GM12872 (cell line): ENCODE measurements around the gene CTU1.

Experiments
- CTCF ChIP-seq: IDR thresholded peaks from 3 replicates; pipeline ENCODE4 v1.5.1; 2011; ENCODE audit warnings: low read depth, mild to moderate bottlenecking, low read length, moderate library complexity; ENCODE audit not compliant: insufficient read depth

The CTU1 gene

GRCh38 chr19:51116736-51117286 lies 8.6 kb upstream of the CTU1 start:
- TF ChIP-seq CTCF, result no peak

- no peak for TF ChIP-seq CTCF
These were observed 6.0 kb upstream of the CTU1 start for GRCh38 chr19:51114087-51114729.

- peak; percentile 41; the same call in 2 of the 3 replicates for TF ChIP-seq CTCF
These were observed 3.4 kb upstream of the CTU1 start for GRCh38 chr19:51111606-51112005.

GRCh38 chr19:51110666-51110971 lies 2.4 kb upstream of the CTU1 start:
- no peak for TF ChIP-seq CTCF

GRCh38 chr19:51108805-51109146 lies 567 bp upstream of the CTU1 start:
- no peak for TF ChIP-seq CTCF

- TF ChIP-seq CTCF, result peak; percentile 23; the same call in 1 of the 3 replicates
These were observed 673 bp downstream of the CTU1 start for GRCh38 chr19:51107406-51108065.

- TF ChIP-seq CTCF, result no peak
These were observed 4.3 kb downstream of the CTU1 start for GRCh38 chr19:51103926-51104341.
